ENCODE results near the gene ARID4A.

ARID4A gene

DNA sequence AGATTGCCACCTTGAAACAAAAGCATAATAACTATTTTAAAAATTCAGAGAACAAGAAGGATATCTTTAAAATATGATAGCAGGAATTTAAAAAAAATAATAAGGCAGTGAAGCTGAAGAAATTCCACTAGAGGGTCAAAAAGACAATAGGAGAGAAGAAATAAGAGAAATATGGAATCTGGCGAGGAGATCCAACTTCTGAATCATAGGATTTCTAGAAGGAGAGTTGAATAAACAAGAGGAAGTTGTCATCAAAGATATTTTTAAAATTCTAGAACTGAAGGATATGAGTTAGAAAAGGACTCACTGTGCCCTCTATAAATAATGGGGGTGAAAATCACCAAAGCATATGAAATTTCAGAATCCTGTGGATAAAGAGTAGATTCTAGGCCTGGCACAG lies 70.6 kb downstream of the ARID4A start:
- no peak overlapping the region for H3K9ac ChIP-seq (ENCODE audit: low read depth, low read length)
- no peaks in the 10 kb centered on the region for H3K79me2 ChIP-seq (ENCODE audit: insufficient read depth, low read length)
- no peak for TF ChIP-seq EZH2 (IDR thresholded peaks at IDR 0.05; ENCODE audit: borderline replicate concordance, low read depth, low read length, severe bottlenecking)
- TF ChIP-seq, protein P1, sequence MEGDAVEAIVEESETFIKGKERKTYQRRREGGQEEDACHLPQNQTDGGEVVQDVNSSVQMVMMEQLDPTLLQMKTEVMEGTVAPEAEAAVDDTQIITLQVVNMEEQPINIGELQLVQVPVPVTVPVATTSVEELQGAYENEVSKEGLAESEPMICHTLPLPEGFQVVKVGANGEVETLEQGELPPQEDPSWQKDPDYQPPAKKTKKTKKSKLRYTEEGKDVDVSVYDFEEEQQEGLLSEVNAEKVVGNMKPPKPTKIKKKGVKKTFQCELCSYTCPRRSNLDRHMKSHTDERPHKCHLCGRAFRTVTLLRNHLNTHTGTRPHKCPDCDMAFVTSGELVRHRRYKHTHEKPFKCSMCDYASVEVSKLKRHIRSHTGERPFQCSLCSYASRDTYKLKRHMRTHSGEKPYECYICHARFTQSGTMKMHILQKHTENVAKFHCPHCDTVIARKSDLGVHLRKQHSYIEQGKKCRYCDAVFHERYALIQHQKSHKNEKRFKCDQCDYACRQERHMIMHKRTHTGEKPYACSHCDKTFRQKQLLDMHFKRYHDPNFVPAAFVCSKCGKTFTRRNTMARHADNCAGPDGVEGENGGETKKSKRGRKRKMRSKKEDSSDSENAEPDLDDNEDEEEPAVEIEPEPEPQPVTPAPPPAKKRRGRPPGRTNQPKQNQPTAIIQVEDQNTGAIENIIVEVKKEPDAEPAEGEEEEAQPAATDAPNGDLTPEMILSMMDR (IDR thresholded peaks at IDR 0.05; ENCODE audit: borderline replicate concordance, extremely low read depth, low read length, poor library complexity, severe bottlenecking) = no peak
- no peak overlapping the region for H3K27ac ChIP-seq (ENCODE audit: low read length)
- H3K27me3 ChIP-seq (ENCODE audit: insufficient read depth, low read length, poor library complexity) = no peaks in the 10 kb centered on the region
- peaks cover 76% of the 10 kb centered on the region for H3K36me3 ChIP-seq (ENCODE audit: insufficient read depth, low read length)
- ATAC-seq (ENCODE audit: insufficient read depth, low read depth) = no peak
- H3K4me3 ChIP-seq (ENCODE audit: low read depth in 1 of 2, low read length in 2 of 2) = no peak overlapping the region
- no peak overlapping the region for H3K4me2 ChIP-seq (ENCODE audit: insufficient read depth, low read length)
- no peaks in the 10 kb centered on the region for H3K9me3 ChIP-seq (ENCODE audit: insufficient read depth, low read length, severe bottlenecking)
- DNase-seq = no peak
- no peaks in the 10 kb centered on the region for H4K20me1 ChIP-seq (ENCODE audit: insufficient read depth, low read length)
- no peaks in the 10 kb centered on the region for H3K4me1 ChIP-seq (ENCODE audit: insufficient read depth, low read length)
- H2AFZ ChIP-seq (ENCODE audit: low read depth, low read length) = no peak overlapping the region

DNA sequence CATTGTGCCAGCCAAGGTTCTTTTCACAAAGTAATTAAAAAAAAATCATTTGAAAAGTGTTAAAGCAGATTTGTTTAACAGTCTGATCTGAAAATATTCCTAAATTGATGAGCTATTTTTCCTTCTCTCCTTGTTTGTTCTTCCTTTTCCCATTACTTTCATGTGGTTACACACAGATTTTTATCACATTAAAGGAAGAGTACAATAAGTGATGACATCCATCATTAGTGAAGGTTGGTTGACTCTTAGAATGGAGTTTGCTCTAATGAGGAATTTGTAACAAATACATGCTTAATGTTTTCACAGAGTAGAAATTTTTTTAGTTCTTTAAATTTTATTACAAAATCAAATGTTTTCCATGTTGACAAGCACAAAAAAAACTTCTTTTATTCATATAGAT lies 78.4 kb downstream of the ARID4A start:
- Histone ChIP-seq H3K79me2 (ENCODE audit: insufficient read depth, low read length) (no peaks in the 10 kb centered on the region), H3K9ac (ENCODE audit: low read depth, low read length) (no peak overlapping the region), H3K4me2 (ENCODE audit: insufficient read depth, low read length) (no peak overlapping the region), H3K9me3 (ENCODE audit: insufficient read depth, low read length, severe bottlenecking) (no peaks in the 10 kb centered on the region), H4K20me1 (ENCODE audit: insufficient read depth, low read length) (no peaks in the 10 kb centered on the region), H2AFZ (ENCODE audit: low read depth, low read length) (no peak overlapping the region), H3K4me3 (ENCODE audit: low read depth in 1 of 2, low read length in 2 of 2) (no peak overlapping the region), H3K27ac (ENCODE audit: low read length) (no peak overlapping the region), H3K36me3 (ENCODE audit: insufficient read depth, low read length) (peaks cover 46% of the 10 kb centered on the region), H3K27me3 (ENCODE audit: insufficient read depth, low read length, poor library complexity) (no peaks in the 10 kb centered on the region), H3K4me1 (ENCODE audit: insufficient read depth, low read length) (no peaks in the 10 kb centered on the region)
- ATAC-seq (ENCODE audit: insufficient read depth, low read depth) (no peak), DNase-seq (no peak)
- no peak for TF ChIP-seq EZH2 (IDR thresholded peaks at IDR 0.05; ENCODE audit: borderline replicate concordance, low read depth, low read length, severe bottlenecking)
- TF ChIP-seq, protein P1 (IDR thresholded peaks at IDR 0.05; ENCODE audit: borderline replicate concordance, extremely low read depth, low read length, poor library complexity, severe bottlenecking) = no peak

DNA sequence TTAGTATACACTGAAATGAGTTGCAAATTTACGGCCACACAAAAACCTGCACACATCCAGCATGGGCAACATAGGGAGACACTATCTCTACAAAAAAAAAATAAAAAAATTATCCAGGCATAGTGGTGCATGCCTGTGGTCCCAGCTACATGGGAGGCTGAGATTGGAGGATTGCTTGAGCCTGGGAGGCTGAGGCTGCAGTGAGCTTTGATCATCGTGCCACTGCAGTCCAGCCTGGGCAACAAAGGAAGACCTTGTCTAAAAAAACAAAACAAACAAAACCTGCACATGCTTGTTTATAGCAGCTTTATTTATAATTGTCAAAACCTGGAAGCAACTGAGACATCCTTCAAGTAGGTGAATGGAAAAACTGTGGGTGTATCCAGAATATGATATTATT lies 92.5 kb downstream of the ARID4A start:
- Histone ChIP-seq H3K4me1 (ENCODE audit: insufficient read depth, low read length) (no peaks in the 10 kb centered on the region), H2AFZ (ENCODE audit: low read depth, low read length) (no peak overlapping the region), H3K9ac (ENCODE audit: low read depth, low read length) (no peak overlapping the region), H3K79me2 (ENCODE audit: insufficient read depth, low read length) (no peaks in the 10 kb centered on the region), H3K4me2 (ENCODE audit: insufficient read depth, low read length) (no peak overlapping the region), H3K27me3 (ENCODE audit: insufficient read depth, low read length, poor library complexity) (no peaks in the 10 kb centered on the region), H3K36me3 (ENCODE audit: insufficient read depth, low read length) (no peaks in the 10 kb centered on the region), H3K27ac (ENCODE audit: low read length) (no peak overlapping the region), H4K20me1 (ENCODE audit: insufficient read depth, low read length) (no peaks in the 10 kb centered on the region), H3K9me3 (ENCODE audit: insufficient read depth, low read length, severe bottlenecking) (no peaks in the 10 kb centered on the region), H3K4me3 (ENCODE audit: low read depth in 1 of 2, low read length in 2 of 2) (no peak overlapping the region)
- TF ChIP-seq, protein P1 (IDR thresholded peaks at IDR 0.05; ENCODE audit: borderline replicate concordance, extremely low read depth, low read length, poor library complexity, severe bottlenecking) = no peak
- no peak for TF ChIP-seq EZH2 (IDR thresholded peaks at IDR 0.05; ENCODE audit: borderline replicate concordance, low read depth, low read length, severe bottlenecking)
- ATAC-seq (ENCODE audit: insufficient read depth, low read depth) = no peak
- no peak for DNase-seq

DNA sequence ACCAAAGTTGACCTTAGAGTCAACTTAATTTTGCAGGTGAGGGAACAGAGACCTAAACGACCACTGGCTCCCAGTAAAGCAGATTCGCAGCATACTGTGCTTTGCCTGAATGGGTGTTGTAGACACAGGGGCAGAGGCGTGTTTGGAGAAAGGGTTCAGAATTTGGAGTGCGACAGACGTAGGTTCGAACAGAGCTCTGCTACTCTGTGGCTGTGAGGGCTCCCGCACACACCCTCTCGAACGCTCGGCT lies 97.1 kb downstream of the ARID4A start:
- no peak overlapping the region for H2AFZ ChIP-seq (ENCODE audit: low read depth, low read length)
- no peaks in the 10 kb centered on the region for H3K9me3 ChIP-seq (ENCODE audit: insufficient read depth, low read length, severe bottlenecking)
- H3K4me2 ChIP-seq (ENCODE audit: insufficient read depth, low read length) = no peak overlapping the region
- no peak overlapping the region for H3K9ac ChIP-seq (ENCODE audit: low read depth, low read length)
- ATAC-seq (ENCODE audit: insufficient read depth, low read depth) = no peak
- DNase-seq = no peak
- H4K20me1 ChIP-seq (ENCODE audit: insufficient read depth, low read length) = no peaks in the 10 kb centered on the region
- no peaks in the 10 kb centered on the region for H3K36me3 ChIP-seq (ENCODE audit: insufficient read depth, low read length)
- H3K27me3 ChIP-seq (ENCODE audit: insufficient read depth, low read length, poor library complexity) = no peaks in the 10 kb centered on the region
- TF ChIP-seq EZH2 (IDR thresholded peaks at IDR 0.05; ENCODE audit: borderline replicate concordance, low read depth, low read length, severe bottlenecking) = no peak
- TF ChIP-seq, protein P1 (IDR thresholded peaks at IDR 0.05; ENCODE audit: borderline replicate concordance, extremely low read depth, low read length, poor library complexity, severe bottlenecking) = no peak
- no peaks in the 10 kb centered on the region for H3K4me1 ChIP-seq (ENCODE audit: insufficient read depth, low read length)
- no peak overlapping the region for H3K27ac ChIP-seq (ENCODE audit: low read length)
- H3K4me3 ChIP-seq (ENCODE audit: low read depth in 1 of 2, low read length in 2 of 2) = no peak overlapping the region
- H3K79me2 ChIP-seq (ENCODE audit: insufficient read depth, low read length) = no peaks in the 10 kb centered on the region

All from DND-41 (cell line).